Uterus (tissue), 2 donors: Measurements from ENCODE around the gene ZSWIM1.

Experiments used
- POLR2A ChIP-seq, 2 donors: fragments of 450-650 bp; IDR thresholded peaks; one replicate each; pipeline ENCODE4 v1.6.1; 2016; ENCODE audit warnings: antibody characterized with exemption in 2 of 2, mild to moderate bottlenecking in 1 of 2, moderate library complexity in 1 of 2
- TF ChIP-seq, protein P1 (sequence below), 4 experiments: fragments of 200-600 bp in 2 of 4; fragments of 450-650 bp in 2 of 4; sonication (generic) in 2 of 4; IDR thresholded peaks; one replicate each; pipeline ENCODE4 v1.5.1; 2016 to 2019; ENCODE audit warnings: antibody characterized with exemption in 4 of 4, mild to moderate bottlenecking in 2 of 4, moderate library complexity in 1 of 4

DNA sequence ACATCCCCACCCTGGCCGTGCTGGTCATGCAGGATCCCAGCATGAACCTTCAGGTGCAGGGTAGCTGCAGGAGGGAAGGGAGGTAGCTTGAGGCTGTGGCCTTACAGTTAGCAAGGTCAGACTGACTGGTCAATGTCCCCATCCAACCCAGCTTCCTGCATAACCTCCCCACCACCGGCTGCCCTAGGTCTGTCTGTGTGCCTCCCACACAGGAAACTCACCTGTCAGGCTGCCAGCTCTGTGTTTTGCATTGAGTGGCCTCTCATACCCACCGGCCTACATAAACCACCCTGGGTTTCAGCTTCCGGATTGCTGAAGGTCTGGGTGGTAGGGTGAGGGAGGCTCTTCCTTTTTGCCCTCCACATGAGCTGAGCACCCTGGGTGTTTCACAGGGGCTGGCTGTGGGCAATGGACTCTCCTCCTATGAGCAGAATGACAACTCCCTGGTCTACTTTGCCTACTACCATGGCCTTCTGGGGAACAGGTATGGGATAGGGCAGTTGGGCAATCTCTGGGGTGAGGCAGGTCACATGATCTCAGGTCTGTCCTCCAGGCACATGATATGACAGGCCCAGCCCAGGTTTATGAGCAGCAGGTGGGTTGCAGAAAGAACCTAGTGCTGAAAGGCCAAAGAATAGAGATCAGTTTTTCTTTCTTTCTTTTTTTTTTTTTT is 11.9 kb downstream of the ZSWIM1 start:
- TF ChIP-seq, protein P1, sequence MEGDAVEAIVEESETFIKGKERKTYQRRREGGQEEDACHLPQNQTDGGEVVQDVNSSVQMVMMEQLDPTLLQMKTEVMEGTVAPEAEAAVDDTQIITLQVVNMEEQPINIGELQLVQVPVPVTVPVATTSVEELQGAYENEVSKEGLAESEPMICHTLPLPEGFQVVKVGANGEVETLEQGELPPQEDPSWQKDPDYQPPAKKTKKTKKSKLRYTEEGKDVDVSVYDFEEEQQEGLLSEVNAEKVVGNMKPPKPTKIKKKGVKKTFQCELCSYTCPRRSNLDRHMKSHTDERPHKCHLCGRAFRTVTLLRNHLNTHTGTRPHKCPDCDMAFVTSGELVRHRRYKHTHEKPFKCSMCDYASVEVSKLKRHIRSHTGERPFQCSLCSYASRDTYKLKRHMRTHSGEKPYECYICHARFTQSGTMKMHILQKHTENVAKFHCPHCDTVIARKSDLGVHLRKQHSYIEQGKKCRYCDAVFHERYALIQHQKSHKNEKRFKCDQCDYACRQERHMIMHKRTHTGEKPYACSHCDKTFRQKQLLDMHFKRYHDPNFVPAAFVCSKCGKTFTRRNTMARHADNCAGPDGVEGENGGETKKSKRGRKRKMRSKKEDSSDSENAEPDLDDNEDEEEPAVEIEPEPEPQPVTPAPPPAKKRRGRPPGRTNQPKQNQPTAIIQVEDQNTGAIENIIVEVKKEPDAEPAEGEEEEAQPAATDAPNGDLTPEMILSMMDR (IDR thresholded peaks at IDR 0.05), result no peak
- TF ChIP-seq POLR2A (IDR thresholded peaks at IDR 0.05), result no peak
